ENCODE data around the gene CACNA1C.

DNA sequence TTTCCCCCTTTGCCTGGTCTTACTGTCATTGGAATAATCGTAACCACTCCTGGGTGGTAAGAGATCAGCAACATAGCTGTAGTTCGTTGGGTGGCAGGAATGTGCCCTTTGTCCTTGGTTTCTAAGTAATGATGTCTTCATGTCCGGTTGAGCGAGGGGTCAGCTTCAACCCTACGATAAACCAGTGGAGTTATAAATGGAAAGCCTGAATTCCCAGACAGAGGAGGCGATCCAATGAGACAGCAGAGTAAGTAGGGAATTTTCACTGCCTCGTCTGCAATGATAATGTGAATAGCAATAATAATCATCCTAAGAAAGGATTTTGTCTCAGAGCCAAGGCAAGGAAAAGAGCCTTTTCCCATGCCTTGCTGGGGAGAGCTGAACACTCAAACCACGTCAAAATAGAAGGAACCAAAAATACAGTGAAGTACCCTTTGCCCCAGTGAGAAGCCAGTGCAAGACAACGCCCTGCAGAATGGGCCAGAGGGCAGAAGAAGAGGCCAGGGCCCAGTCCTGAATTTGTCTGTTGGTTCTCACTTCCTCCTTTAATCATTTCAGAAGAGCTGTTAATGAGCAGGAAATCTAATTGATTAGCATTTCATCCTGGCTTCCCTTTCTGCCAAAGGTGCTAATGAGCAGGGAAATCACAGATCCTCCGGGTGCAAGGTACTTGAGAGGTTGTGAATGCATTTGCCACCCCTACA, 330.7 kb downstream of the CACNA1C start:
- TF ChIP-seq CTCF (conservative IDR thresholded peaks at IDR 0.05), result no peak
- TF ChIP-seq ZFX (IDR thresholded peaks at IDR 0.05), result no peak

All from C4-2B (cell line).